B cell (primary cell): ENCODE results near the gene MDC1. TPM values are rescaled to one million over a fixed set of nuclear protein-coding genes. Genes with fewer than 3 reads are reported as not detected.

Experiments used
- ATAC-seq: fragments of 200-7000 bp; cut with Tn5 transposase; one replicate; pipeline ENCODE4 v1.10.0; 2021; ENCODE audit warnings: low read depth, mild to moderate bottlenecking, moderate number of reproducible peaks, moderate library complexity
- CTCF ChIA-PET: fragments of 350-600 bp; sonication (Branson Sonifier 250); formaldehyde crosslinking; loops from one replicate; lab custom pipeline; 2021; ENCODE audit warnings: antibody characterized with exemption, inconsistent platforms; lab: Charles Lee
- POLR2A ChIA-PET: fragments of 350-600 bp; sonication (Branson Sonifier 250); formaldehyde crosslinking; loops from one replicate; lab custom pipeline; 2021; ENCODE audit warnings: antibody characterized with exemption; lab: Charles Lee
- DNase-seq: peaks from one replicate; pipeline ENCODE4 v3.0.0; 2013
- H2AFZ ChIP-seq: 2 replicates; pipeline ENCODE4 v1.6.1; 2012; ENCODE audit warnings: mild to moderate bottlenecking, low read depth, low read length; ENCODE audit not compliant: insufficient read depth, poor library complexity, severe bottlenecking
- H3K27ac ChIP-seq, 2 donors: 1 replicate in 1 of 2; 2 replicates in 1 of 2; pipeline ENCODE4 v1.5.1; 2012 to 2013; ENCODE audit warnings: low read length in 2 of 2, mild to moderate bottlenecking in 2 of 2, moderate library complexity in 1 of 2
- H3K27me3 ChIP-seq, 4 experiments: fragments of 200-600 bp in 1 of 4; sonication (generic) in 1 of 4; replicated peaks in 1 of 4; 1 replicate in 2 of 4; 2 replicates in 2 of 4; pipeline versions ENCODE4 v1.6.1 to v1.7.0; 2013 to 2016; ENCODE audit warnings: low read length in 3 of 4, mild to moderate bottlenecking in 2 of 4, mixed read lengths in 1 of 4, moderate library complexity in 1 of 4; ENCODE audit not compliant: insufficient read depth in 4 of 4, control insufficient read depth in 3 of 4; ENCODE audit errors: control extremely low read depth in 1 of 4
- H3K36me3 ChIP-seq, 2 experiments: replicated peaks in 1 of 2; 1 replicate in 1 of 2; 2 replicates in 1 of 2; pipeline versions ENCODE4 v1.6.1 to v1.7.1; 2013; ENCODE audit warnings: low read length in 1 of 2; ENCODE audit not compliant: insufficient read depth in 2 of 2, control insufficient read depth in 1 of 2; ENCODE audit errors: control extremely low read depth in 1 of 2, extremely low read depth in 1 of 2
- H3K4me1 ChIP-seq, 2 donors: fragments of 200-600 bp in 1 of 2; sonication (generic) in 1 of 2; 1 replicate in 1 of 2; 2 replicates in 1 of 2; pipeline versions ENCODE4 v1.5.1 to v1.6.1; 2013 to 2017; ENCODE audit warnings: low read length in 2 of 2; ENCODE audit not compliant: control insufficient read depth in 2 of 2, insufficient read depth in 2 of 2
- H3K4me2 ChIP-seq: replicated peaks from 2 replicates; pipeline ENCODE3; 2012; ENCODE audit warnings: mild to moderate bottlenecking, low read depth, low read length; ENCODE audit not compliant: poor library complexity, severe bottlenecking
- H3K4me3 ChIP-seq, 5 experiments: fragments of 200-600 bp in 1 of 5; sonication (generic) in 1 of 5; 1 replicate in 3 of 5; 2 replicates in 2 of 5; pipeline versions ENCODE4 v1.5.1 to v1.7.0; 2011 to 2016; ENCODE audit warnings: low read length in 4 of 5, mild to moderate bottlenecking in 4 of 5, low read depth in 2 of 5, control low read depth in 1 of 5, moderate library complexity in 1 of 5; ENCODE audit not compliant: insufficient read depth in 1 of 5; ENCODE audit errors: control extremely low read depth in 1 of 5, extremely low read depth in 1 of 5
- H3K79me2 ChIP-seq: fragments of 200-600 bp; sonication (generic); one replicate; pipeline ENCODE4 v1.6.0; 2016; ENCODE audit warnings: low read length; ENCODE audit not compliant: control insufficient read depth, insufficient read depth
- H3K9ac ChIP-seq: fragments of 200-600 bp; sonication (generic); 2 replicates; pipeline ENCODE4 v1.6.1; 2017; ENCODE audit warnings: mild to moderate bottlenecking, low read length, moderate library complexity
- H3K9me3 ChIP-seq, 3 donors: one replicate each; pipeline versions ENCODE4 v1.6.1 to v1.7.1; 2013; ENCODE audit warnings: low read length in 2 of 3; ENCODE audit not compliant: control insufficient read depth in 2 of 3, insufficient read depth in 1 of 3; ENCODE audit errors: control extremely low read depth in 1 of 3
- H4K20me1 ChIP-seq: 2 replicates; pipeline ENCODE4 v1.6.0; 2012; ENCODE audit warnings: mild to moderate bottlenecking, low read length; ENCODE audit not compliant: insufficient read depth, control insufficient read depth, poor library complexity, severe bottlenecking
- H3K27ac Mint-ChIP-seq: one replicate; pipeline ENCODE4 v1.8.0; 2021; ENCODE audit warnings: mixed read lengths
- H3K27me3 Mint-ChIP-seq: one replicate; pipeline ENCODE4 v1.8.0; 2021; ENCODE audit warnings: mixed read lengths
- H3K4me1 Mint-ChIP-seq: one replicate; pipeline ENCODE4 v1.8.0; 2021; ENCODE audit warnings: mixed read lengths
- H3K4me3 Mint-ChIP-seq: one replicate; pipeline ENCODE4 v1.8.0; 2021; ENCODE audit warnings: mixed read lengths
- H3K9me3 Mint-ChIP-seq: one replicate; pipeline ENCODE4 v1.8.0; 2022; ENCODE audit warnings: mixed read lengths; ENCODE audit not compliant: insufficient read depth
- EZH2 ChIP-seq: IDR thresholded peaks from 2 replicates; pipeline ENCODE4 v1.6.1; 2012; ENCODE audit warnings: borderline replicate concordance, low read depth, mild to moderate bottlenecking, moderate library complexity, low read length; ENCODE audit not compliant: insufficient read depth, poor library complexity, severe bottlenecking
- WGBS: methylation state at CpG from one replicate; pipeline ENCODE4 v1.1.5; 2013; ENCODE audit warnings: missing lambda C conversion rate; ENCODE audit not compliant: insufficient coverage; 5-methylcytosine and 5-hydroxymethylcytosine counted together
- intact Hi-C: fragments of 100-400 bp; cut with micrococcal nuclease; formaldehyde crosslinking; loops from one replicate; pipeline ENCODE4 v1.10.0; 2022
- polyA plus RNA-seq: library from polyadenylated mRNA; depleted of rRNA; stranded (reverse); fragments of >200 nt; gene quantifications from 2 replicates; pipeline ENCODE4 v1.2.3, GENCODE V29; 2012
- total RNA-seq, 2 donors: library from RNA; stranded (reverse); fragments of 120-200 nt in 1 of 2; gene quantifications; 1 replicate in 1 of 2; 2 replicates in 1 of 2; pipeline versions ENCODE4 v1.2.3 to v1.2.4, GENCODE V29; 2013 to 2022
- TF ChIP-seq, protein P1 (sequence below): fragments of 200-600 bp; IDR thresholded peaks from one replicate; pipeline ENCODE4 v1.8.0; 2022; ENCODE audit warnings: antibody characterized with exemption, mild to moderate bottlenecking

Gene MDC1
- total and polyA plus RNA-seq, 2 donors (not counting 1 experiment from before 2014, with no cell fraction given), result 24.9 to 87.4 TPM

DNA sequence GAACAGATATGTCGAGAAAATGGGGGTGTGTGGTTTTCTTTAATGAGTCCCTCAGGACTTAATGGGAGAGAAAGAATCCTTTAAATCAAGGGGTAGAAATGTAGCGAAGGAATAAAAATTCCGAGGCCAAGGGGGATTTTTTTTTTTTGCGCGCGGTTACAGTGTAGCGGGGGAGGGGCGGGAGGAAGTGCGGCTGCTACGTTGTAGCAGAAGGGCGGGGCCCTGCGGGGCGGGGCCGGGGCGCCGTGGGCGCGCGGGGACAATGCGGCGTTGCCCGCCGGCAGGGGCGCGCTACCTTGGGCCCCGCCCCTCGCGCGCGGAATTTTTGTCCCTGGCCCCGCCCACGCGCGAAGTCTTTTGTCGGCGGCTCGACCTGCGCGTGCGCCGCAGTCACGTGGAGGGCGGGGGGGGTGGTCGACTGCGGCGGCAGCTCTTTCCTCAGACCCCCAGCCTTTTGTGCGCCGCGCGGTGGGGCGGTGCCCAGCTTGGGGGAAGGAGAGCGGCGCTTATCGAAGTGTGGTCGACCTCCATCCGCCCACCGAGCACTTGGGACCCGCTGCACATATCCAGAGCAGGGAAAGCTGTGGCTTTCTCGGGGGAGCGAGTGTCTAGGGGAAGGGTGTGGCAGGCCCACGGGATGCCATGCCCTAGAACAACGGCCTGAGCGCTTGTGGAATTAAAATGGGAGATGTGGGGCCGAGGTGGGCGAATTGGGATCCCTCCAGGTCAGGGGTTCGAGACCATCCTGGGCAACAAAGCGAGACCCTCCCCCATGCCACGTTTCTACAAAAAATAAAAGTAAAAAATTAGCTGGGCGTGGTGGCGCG lies 4.3 kb upstream of the MDC1 start:
- intact Hi-C loops, result loop anchor here (1.0 kb wide), 5 partner anchors 21 to 165 kb away; partner anchors contain the start of genes ABCF1, C6orf136, FLOT1 and GNL1
- peak overlapping the region; percentile 90 for H3K4me3 Mint-ChIP-seq

More for the DNA sequence above, 4.3 kb upstream of the MDC1 start:
- peaks cover 44% of the 10 kb centered on the region for H4K20me1 ChIP-seq
- peak overlapping the region; percentile 78 for H3K9ac ChIP-seq
- peak overlapping the region; percentile 83 for H3K4me2 ChIP-seq
- H2AFZ ChIP-seq, result peak overlapping the region; percentile 63
- H3K27ac ChIP-seq, result peak overlapping the region; percentile 82 to 84
- peaks cover 2 to 36% of the 10 kb centered on the region in 2 experiments for H3K36me3 ChIP-seq
- peaks cover 59% of the 10 kb centered on the region for H3K4me1 Mint-ChIP-seq
- POLR2A ChIA-PET, result interaction anchor here (0.6 to 9.8 kb wide), 9 partner anchors 15 to 239 kb away, joined by 3 to 216 read pairs (median 6); partner anchors contain the start of genes FLOT1, MRPS18B and PPP1R10
- H3K9me3 ChIP-seq, result no peaks in the 10 kb centered on the region
- no peaks in the 10 kb centered on the region for H3K9me3 Mint-ChIP-seq
- H3K4me3 ChIP-seq, result peak overlapping the region; percentile 74 to 99 (median 92)
- H3K79me2 ChIP-seq, result peaks cover 72% of the 10 kb centered on the region
- TF ChIP-seq, protein P1, sequence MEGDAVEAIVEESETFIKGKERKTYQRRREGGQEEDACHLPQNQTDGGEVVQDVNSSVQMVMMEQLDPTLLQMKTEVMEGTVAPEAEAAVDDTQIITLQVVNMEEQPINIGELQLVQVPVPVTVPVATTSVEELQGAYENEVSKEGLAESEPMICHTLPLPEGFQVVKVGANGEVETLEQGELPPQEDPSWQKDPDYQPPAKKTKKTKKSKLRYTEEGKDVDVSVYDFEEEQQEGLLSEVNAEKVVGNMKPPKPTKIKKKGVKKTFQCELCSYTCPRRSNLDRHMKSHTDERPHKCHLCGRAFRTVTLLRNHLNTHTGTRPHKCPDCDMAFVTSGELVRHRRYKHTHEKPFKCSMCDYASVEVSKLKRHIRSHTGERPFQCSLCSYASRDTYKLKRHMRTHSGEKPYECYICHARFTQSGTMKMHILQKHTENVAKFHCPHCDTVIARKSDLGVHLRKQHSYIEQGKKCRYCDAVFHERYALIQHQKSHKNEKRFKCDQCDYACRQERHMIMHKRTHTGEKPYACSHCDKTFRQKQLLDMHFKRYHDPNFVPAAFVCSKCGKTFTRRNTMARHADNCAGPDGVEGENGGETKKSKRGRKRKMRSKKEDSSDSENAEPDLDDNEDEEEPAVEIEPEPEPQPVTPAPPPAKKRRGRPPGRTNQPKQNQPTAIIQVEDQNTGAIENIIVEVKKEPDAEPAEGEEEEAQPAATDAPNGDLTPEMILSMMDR, result peak; percentile 25
- no peak for TF ChIP-seq EZH2
- WGBS, result under 1% methylated on average over 63 of the region's 71 CpGs
- DNase-seq, result peak; percentile 98
- no peaks in the 10 kb centered on the region for H3K27me3 ChIP-seq
- CTCF ChIA-PET, result interaction anchor here (0.9 to 22.5 kb wide), 21 partner anchors 8 to 366 kb away, joined by 3 to 963 read pairs (median 7); partner anchors contain the start of genes ABCF1, ATAT1, DHX16 and FLOT1
- peak; percentile 50 for ATAC-seq
- H3K4me1 ChIP-seq, result peaks cover 27 to 46% of the 10 kb centered on the region in 2 donors
- peak overlapping the region; percentile 90 for H3K27ac Mint-ChIP-seq
- no peaks in the 10 kb centered on the region for H3K27me3 Mint-ChIP-seq
